Activated CD8-positive, alpha-beta memory T cell treated with anti-CD3 and anti-CD28 coated beads, Interleukin-2, amount 10 ng/mL, durations not matched to agents 7 days and 5 days (primary cell): Measurements from ENCODE around the gene NFKB1. TPM values are rescaled to one million over a fixed set of nuclear protein-coding genes. Genes with fewer than 3 reads are reported as not detected.
"Not testable (repeated sequence)": the region's sequence is repeated elsewhere in the genome, so short reads cannot be mapped to it uniquely, and the experiment has no call there.

Source experiments
- ATAC-seq: fragments of 150-1000 bp; cut with Tn5 transposase; one replicate; pipeline ENCODE4 v1.10.0; 2021; ENCODE audit warnings: moderate library complexity
- CTCF ChIA-PET: fragments of 350-600 bp; sonication (Branson Sonifier 250); formaldehyde crosslinking; loops from one replicate; lab custom pipeline; 2021; ENCODE audit warnings: antibody characterized with exemption; lab: Charles Lee
- DNase-seq: peaks from one replicate; pipeline ENCODE4 v3.0.0-alpha.2; 2020
- H3K27ac Mint-ChIP-seq: one replicate; pipeline ENCODE4 v1.8.0; 2021; ENCODE audit warnings: mild to moderate bottlenecking, mixed read lengths
- H3K27me3 Mint-ChIP-seq: one replicate; pipeline ENCODE4 v1.8.0; 2021; ENCODE audit warnings: mixed read lengths
- H3K36me3 Mint-ChIP-seq: one replicate; pipeline ENCODE4 v1.8.0; 2021; ENCODE audit warnings: mild to moderate bottlenecking, mixed read lengths
- H3K4me1 Mint-ChIP-seq: one replicate; pipeline ENCODE4 v1.8.0; 2021; ENCODE audit warnings: mixed read lengths
- H3K4me3 Mint-ChIP-seq: one replicate; pipeline ENCODE4 v1.8.0; 2021; ENCODE audit warnings: mild to moderate bottlenecking, moderate library complexity, mixed read lengths
- H3K9me3 Mint-ChIP-seq: one replicate; pipeline ENCODE4 v1.8.0; 2022; ENCODE audit warnings: low read depth, mixed read lengths
- total RNA-seq, 2 experiments: library from RNA; stranded (reverse); gene quantifications; one replicate each; pipeline ENCODE4 v1.2.3, GENCODE V29; 2021

NFKB1 gene
- total RNA-seq, 2 experiments from 2014 or later = 92.3 to 110 TPM

DNA sequence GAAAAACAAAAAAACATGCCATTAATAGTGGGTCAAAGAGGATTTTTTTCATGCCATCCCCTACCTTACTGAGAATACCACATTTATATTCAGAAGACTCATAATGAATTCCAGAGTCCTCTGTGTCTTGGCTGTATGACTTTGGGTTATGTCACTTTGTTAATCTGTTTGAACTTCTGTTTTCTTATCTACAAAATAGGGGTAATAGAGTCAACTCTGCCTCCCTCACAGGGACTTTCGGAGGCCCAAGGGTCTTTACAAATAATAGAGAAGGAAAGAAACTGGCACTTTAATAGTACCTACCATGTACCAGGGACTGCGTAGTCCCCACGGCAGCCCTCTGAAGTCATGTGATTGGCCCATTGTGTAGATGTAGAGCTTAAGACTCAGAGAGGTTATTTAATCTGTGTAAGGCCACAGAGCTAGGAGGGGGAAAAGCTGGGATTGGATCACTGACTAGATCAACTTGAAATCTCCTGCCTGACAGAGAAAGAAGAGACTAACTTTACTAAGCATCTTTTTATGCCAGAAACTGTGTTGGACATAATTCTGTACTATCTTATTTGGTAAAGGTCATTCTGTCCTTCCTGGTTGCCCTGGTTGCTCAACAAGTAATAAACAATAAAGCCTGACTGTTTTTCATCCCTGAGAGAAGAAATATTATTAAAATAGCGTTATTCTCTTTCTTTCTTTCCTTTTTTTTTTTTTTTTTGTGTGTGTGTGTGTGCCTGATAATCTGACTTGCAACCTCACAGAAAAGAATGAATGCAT lies 59.6 kb downstream of the NFKB1 start:
- H3K9me3 Mint-ChIP-seq = no peaks in the 10 kb centered on the region
- H3K27me3 Mint-ChIP-seq = no peaks in the 10 kb centered on the region
- ATAC-seq = peak; percentile 13
- H3K36me3 Mint-ChIP-seq = peaks cover 46% of the 10 kb centered on the region
- CTCF ChIA-PET = no interaction called here
- no peak for DNase-seq
- H3K27ac Mint-ChIP-seq = peak overlapping the region; percentile 71
- H3K4me1 Mint-ChIP-seq = peaks cover 60% of the 10 kb centered on the region
- H3K4me3 Mint-ChIP-seq = peak overlapping the region; percentile 74

DNA sequence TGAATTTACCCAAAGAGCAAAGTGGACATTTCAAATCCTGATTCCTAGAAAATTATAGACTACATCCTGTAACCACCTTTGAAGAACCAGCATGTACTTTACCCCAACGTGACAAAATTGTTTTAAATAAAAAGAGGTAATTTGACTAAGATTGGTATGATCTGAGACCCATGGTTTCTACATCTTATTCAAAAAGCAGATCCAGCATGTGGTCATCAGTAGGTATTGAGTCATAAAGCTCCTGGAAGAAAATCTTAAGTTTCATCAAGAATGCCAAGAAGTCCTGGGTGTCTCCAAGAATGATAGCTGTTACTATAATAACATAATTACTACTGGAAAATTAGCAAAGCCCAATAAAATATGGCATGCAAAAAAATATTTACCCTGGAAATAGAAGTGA lies 61.8 kb downstream of the NFKB1 start:
- Mint-ChIP-seq H3K4me1 (peaks cover 69% of the 10 kb centered on the region), H3K27me3 (no peaks in the 10 kb centered on the region), H3K4me3 (no peak overlapping the region), H3K36me3 (peaks cover 60% of the 10 kb centered on the region), H3K27ac (no peak overlapping the region), H3K9me3 (no peaks in the 10 kb centered on the region)
- ATAC-seq = no peak
- CTCF ChIA-PET = no interaction called here
- no peak for DNase-seq

DNA sequence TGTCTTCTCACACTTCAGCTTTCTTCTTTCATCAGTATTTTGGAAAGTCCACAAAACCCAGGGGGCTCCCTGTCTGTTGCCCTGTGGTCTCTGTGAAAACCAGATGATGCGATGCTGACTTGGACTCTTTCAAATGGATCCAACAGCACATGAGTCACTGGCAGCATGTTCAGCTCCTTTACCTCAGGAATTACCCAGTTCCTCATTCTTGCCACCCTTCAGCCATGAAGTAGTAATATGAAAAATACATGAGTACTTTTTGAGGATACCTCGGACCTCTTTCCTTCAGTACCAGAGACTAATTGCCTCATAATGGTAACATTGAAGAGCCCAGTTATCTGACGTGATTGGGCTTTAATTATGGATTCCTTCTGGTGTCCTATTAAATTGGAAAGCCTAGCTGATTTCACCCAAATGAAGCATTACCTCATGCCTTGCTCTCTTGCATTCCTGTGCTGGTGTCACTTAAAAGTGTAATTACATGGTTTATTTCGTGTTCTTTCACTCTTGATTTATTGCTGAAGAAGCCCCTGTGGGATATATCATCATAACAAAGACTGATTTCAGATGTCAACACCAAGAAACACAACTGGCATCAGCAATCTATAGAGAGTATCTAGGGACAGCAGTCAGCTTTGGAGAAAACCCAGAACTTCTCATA lies 63.4 kb downstream of the NFKB1 start:
- no peak for ATAC-seq
- Mint-ChIP-seq H3K4me3 (no peak overlapping the region), H3K27me3 (no peaks in the 10 kb centered on the region), H3K27ac (no peak overlapping the region), H3K36me3 (peaks cover 65% of the 10 kb centered on the region), H3K4me1 (peaks cover 58% of the 10 kb centered on the region), H3K9me3 (no peaks in the 10 kb centered on the region)
- no peak for DNase-seq
- CTCF ChIA-PET = interaction anchor here (0.8 to 1.1 kb wide), 2 partner anchors 18 to 23 kb away, joined by 3 read pairs; no protein-coding TSS in a partner anchor

DNA sequence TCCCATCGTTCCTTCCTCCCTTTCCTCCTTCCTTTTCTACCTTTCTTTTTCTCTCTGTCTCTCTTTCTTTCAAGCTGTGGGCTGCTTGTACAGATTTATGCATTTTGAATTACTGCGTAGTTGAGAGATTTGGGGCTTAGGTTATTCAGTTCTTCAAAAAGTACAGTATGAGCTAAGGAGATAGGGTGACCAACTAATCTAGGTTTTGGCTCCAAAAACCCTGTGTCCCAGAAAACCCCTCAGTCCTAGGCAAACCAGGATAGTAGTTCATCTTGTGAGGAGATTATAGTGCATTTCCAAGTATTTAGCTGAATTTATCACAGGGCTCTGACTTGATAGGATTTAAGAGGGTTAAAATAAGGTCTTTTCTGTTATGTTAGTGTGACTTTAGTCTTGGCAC lies 64.5 kb downstream of the NFKB1 start:
- DNase-seq (no peak), ATAC-seq (no peak)
- H3K9me3 Mint-ChIP-seq = peaks cover 4% of the 10 kb centered on the region
- peaks cover 70% of the 10 kb centered on the region for H3K36me3 Mint-ChIP-seq
- no peak overlapping the region for H3K27ac Mint-ChIP-seq
- peaks cover 48% of the 10 kb centered on the region for H3K4me1 Mint-ChIP-seq
- no peaks in the 10 kb centered on the region for H3K27me3 Mint-ChIP-seq
- no peak overlapping the region for H3K4me3 Mint-ChIP-seq
- CTCF ChIA-PET = interaction anchor here (0.8 to 0.9 kb wide), 2 partner anchors 24 to 46 kb away, joined by 3 read pairs; no protein-coding TSS in a partner anchor

DNA sequence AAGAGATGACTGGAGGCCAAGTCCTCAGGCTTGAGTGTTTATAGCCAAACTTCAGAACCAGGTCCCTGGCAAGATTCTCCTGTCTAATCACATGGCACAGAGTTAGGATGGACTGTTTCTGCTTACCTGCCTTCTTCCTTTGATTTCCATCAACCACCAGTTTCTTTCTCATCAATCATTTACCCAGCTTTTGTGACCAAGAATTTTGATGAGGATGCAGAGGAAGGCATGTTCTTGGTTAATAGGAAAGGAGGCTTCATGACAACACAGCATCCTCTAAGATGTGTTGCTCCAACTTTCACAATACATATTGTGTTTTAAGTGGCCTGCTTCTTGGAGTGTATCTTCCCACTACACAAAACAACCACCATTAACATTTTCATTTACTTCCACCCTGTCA lies 65.3 kb downstream of the NFKB1 start:
- no peaks in the 10 kb centered on the region for H3K27me3 Mint-ChIP-seq
- peaks cover 41% of the 10 kb centered on the region for H3K4me1 Mint-ChIP-seq
- no peak for DNase-seq
- H3K36me3 Mint-ChIP-seq = peaks cover 67% of the 10 kb centered on the region
- no peak overlapping the region for H3K4me3 Mint-ChIP-seq
- CTCF ChIA-PET = no interaction called here
- no peak for ATAC-seq
- H3K27ac Mint-ChIP-seq = no peak overlapping the region
- H3K9me3 Mint-ChIP-seq = peaks cover 4% of the 10 kb centered on the region

DNA sequence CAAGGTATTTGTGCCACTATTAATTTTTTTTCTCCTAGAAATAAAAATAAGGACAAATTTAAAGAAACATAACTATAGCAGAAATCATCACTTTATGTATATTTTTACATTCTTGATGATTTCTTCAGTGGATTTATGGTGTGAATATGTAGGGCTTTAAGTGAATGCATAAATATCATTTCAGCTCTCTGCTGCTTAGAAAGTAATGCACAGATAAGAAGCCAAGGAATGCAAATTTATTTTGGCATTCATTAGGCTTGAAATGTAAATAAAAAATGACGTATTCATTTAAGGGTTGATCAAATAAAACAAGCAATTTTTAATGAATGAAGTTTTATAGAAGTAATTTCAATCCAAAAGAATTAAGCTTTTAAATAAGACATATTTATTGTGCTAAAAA lies 66.3 kb downstream of the NFKB1 start:
- H3K4me1 Mint-ChIP-seq = peaks cover 34% of the 10 kb centered on the region
- peaks cover 70% of the 10 kb centered on the region for H3K36me3 Mint-ChIP-seq
- CTCF ChIA-PET = interaction anchor here (0.8 to 1.6 kb wide), 2 partner anchors 11 to 24 kb away, joined by 3 to 4 read pairs; no protein-coding TSS in a partner anchor
- H3K4me3 Mint-ChIP-seq = no peak overlapping the region
- DNase-seq = no peak
- no peak for ATAC-seq
- peaks cover 4% of the 10 kb centered on the region for H3K9me3 Mint-ChIP-seq
- no peaks in the 10 kb centered on the region for H3K27me3 Mint-ChIP-seq
- no peak overlapping the region for H3K27ac Mint-ChIP-seq

DNA sequence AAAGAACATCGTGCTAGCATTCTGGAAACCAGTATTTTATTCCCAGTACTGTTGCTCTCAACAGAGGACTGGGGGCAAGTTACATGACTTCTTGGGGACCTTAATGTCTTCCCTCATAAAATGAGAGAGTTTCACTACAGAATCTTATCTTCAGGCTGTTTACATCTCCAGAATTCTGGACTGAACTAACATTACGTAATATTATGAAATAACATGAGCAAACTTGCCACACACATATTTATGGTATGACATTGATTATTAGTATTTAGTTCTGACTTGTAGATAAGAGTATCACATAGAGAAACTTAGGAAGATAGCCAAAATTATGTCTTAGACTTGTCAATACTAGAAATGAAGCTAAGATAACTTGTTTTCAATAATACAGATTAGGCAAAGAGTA lies 68.0 kb downstream of the NFKB1 start:
- no peak overlapping the region for H3K4me3 Mint-ChIP-seq
- CTCF ChIA-PET = no interaction called here
- H3K9me3 Mint-ChIP-seq = peaks cover 4% of the 10 kb centered on the region
- DNase-seq (no peak), ATAC-seq (no peak)
- peaks cover 38% of the 10 kb centered on the region for H3K4me1 Mint-ChIP-seq
- H3K36me3 Mint-ChIP-seq = peaks cover 66% of the 10 kb centered on the region
- no peak overlapping the region for H3K27ac Mint-ChIP-seq
- H3K27me3 Mint-ChIP-seq = no peaks in the 10 kb centered on the region

DNA sequence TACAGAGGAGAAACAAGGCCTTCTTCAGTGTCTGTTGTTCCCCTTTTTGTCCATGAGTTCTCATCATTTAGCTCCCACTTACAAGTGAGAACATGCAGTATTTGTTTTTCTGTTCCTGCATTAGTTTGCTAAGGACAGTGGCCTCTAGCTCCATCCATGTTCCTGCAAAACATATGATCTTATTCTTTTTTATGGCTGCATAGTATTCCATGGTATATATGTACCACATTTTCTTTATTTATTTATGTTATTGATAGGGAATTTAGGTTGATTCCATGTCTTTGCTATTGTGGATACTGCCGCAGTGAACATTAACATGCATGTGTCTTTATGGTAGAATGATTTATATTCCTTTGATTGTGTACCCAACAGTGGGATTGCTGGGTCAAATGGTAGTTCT lies 69.1 kb downstream of the NFKB1 start:
- H3K27me3 Mint-ChIP-seq, DNase-seq, H3K4me3 Mint-ChIP-seq, CTCF ChIA-PET, H3K9me3 Mint-ChIP-seq, ATAC-seq, H3K27ac Mint-ChIP-seq: not testable (repeated sequence)
- H3K4me1 Mint-ChIP-seq = peaks cover 42% of the 10 kb centered on the region
- peaks cover 64% of the 10 kb centered on the region for H3K36me3 Mint-ChIP-seq

DNA sequence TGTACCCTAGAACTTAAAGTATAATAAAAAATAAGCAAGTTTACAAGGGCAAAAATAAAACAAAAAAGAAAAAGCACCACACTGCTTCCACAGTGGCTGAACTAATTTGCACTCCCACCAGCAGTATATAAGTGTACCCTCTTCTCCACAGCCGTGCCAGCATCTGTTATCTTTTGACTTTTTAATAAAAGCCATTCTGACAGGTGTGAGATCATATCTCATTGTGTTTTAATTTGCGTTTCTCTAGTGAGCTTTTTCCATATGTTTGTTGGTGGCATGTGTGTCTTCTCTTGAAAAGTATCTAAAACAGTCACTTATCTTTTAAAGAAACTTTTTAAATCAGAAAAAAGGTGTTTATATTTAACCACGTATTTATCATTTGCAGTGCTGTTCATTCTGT lies 71.3 kb downstream of the NFKB1 start:
- Mint-ChIP-seq H3K9me3 (peaks cover 4% of the 10 kb centered on the region), H3K4me3 (no peak overlapping the region), H3K27me3 (no peaks in the 10 kb centered on the region), H3K27ac (no peak overlapping the region), H3K4me1 (peaks cover 42% of the 10 kb centered on the region), H3K36me3 (peaks cover 62% of the 10 kb centered on the region)
- ATAC-seq = no peak
- no peak for DNase-seq
- CTCF ChIA-PET = no interaction called here

DNA sequence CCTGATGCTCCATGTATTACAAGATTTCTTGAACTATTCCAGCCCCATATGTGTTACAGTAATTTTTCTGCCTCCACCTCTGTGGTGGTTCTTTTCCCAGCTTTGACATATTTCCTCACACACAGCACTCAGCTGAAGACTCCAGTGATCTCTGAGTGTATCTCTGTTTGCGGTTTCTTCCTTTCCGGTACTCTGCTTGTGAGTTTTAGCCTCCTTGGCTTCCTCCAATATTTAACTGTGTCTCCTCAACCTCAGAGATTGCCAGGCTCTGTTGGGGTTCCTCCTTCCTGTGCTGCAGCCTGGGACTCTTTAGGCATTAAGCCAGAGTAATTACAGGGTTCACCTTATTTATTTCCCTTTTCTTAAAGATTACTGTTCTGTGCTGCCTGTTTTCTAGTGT lies 73.2 kb downstream of the NFKB1 start:
- peak overlapping the region; percentile 62 for H3K27ac Mint-ChIP-seq
- peaks cover 54% of the 10 kb centered on the region for H3K4me1 Mint-ChIP-seq
- CTCF ChIA-PET = no interaction called here
- H3K9me3 Mint-ChIP-seq = peaks cover 4% of the 10 kb centered on the region
- H3K27me3 Mint-ChIP-seq = no peaks in the 10 kb centered on the region
- no peak for DNase-seq
- ATAC-seq = peak; percentile 49
- peaks cover 68% of the 10 kb centered on the region for H3K36me3 Mint-ChIP-seq
- no peak overlapping the region for H3K4me3 Mint-ChIP-seq

DNA sequence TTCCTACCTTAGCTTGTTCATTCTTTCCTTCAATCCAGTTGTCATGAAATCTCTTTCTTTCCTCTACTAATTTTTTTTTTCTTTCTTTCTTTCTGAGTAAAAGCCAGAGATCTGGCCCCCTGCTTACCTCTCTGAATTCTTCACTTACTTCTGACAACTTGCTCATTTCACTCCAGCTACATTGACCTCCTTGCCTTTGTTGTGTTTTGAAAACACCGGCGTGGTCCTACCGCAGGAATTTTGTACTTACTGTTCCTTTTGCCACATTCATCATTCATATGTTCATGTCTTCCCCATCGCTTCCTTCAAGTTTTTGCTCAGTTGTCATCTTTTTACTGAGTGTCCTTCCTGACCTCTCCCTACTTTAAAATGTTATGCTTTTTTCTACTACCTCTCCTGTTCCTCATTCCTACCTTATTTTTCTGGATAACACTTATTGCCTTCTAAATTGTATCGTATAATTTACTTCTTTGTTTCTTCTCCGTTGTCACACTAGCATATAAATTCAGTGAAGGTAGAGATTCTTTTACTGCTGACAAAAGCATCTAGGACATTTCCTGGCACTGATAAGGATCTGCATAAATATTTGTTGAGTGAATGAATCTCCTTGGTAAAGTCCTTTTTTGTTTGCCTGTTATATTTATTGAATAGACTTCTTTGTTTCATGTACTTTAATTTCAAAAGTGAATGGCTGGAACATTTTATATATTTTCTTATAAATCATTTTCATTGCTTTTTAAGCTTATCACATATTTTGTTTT lies 74.4 kb downstream of the NFKB1 start:
- Mint-ChIP-seq H3K36me3 (peaks cover 66% of the 10 kb centered on the region), H3K27me3 (no peaks in the 10 kb centered on the region), H3K4me3 (no peak overlapping the region), H3K27ac (peak overlapping the region; percentile 31), H3K9me3 (no peaks in the 10 kb centered on the region), H3K4me1 (peaks cover 65% of the 10 kb centered on the region)
- no peak for ATAC-seq
- DNase-seq = no peak
- CTCF ChIA-PET = interaction anchor here (2.6 kb wide), 1 partner anchor 10 kb away, joined by 9 read pairs; no protein-coding TSS in a partner anchor

DNA sequence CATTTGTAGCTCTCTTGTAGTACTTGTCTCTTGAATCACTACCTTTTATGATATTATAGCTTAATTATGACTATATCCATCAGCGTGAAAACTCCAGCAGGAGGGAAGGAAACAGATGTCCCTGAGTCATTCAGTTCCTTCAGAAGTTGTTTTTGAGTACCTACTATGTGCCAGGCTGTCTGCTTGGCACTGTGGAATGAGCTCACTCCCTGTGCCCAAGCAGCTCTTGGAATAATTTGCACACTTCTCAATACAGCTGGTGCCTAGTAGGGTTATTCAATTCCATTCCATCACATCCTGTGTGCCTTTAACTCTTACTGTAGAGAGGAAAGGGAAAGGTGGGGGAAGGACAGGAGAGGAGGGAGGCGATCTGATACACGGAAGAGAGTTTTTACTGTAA lies 77.1 kb downstream of the NFKB1 start:
- peaks cover 68% of the 10 kb centered on the region for H3K4me1 Mint-ChIP-seq
- peaks cover 70% of the 10 kb centered on the region for H3K36me3 Mint-ChIP-seq
- H3K27ac Mint-ChIP-seq = no peak overlapping the region
- no peaks in the 10 kb centered on the region for H3K9me3 Mint-ChIP-seq
- CTCF ChIA-PET = interaction anchor here (0.8 to 3.1 kb wide), 10 partner anchors 10 to 147 kb away, joined by 3 to 17 read pairs (median 4); partner anchors contain the start of gene NFKB1
- no peak for ATAC-seq
- no peaks in the 10 kb centered on the region for H3K27me3 Mint-ChIP-seq
- no peak for DNase-seq
- H3K4me3 Mint-ChIP-seq = no peak overlapping the region

DNA sequence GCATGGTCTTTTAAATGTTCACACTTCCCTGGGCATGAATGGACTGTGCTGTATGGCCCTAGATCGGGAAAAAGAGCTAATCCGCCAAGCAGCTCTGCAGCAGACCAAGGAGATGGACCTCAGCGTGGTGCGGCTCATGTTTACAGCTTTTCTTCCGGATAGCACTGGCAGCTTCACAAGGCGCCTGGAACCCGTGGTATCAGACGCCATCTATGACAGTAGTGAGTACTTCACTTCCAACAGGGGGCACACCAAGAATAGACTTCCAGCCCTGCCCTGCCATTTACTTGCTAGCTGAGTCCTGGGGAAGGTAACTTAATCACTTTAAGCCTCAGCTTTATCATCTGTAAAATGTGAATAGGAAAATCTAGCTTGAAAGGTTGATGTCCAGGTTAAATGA lies 77.7 kb downstream of the NFKB1 start:
- Mint-ChIP-seq H3K27ac (no peak overlapping the region), H3K4me1 (peaks cover 66% of the 10 kb centered on the region), H3K4me3 (no peak overlapping the region), H3K9me3 (no peaks in the 10 kb centered on the region), H3K36me3 (peaks cover 74% of the 10 kb centered on the region), H3K27me3 (no peaks in the 10 kb centered on the region)
- CTCF ChIA-PET = interaction anchor here (1.0 to 3.1 kb wide), 10 partner anchors 11 to 148 kb away, joined by 3 to 17 read pairs (median 4); partner anchors contain the start of gene NFKB1
- peak; percentile 41 for ATAC-seq
- no peak for DNase-seq
